ENCODE measurements around the gene IGSF8. TPM values are rescaled to one million over a fixed set of nuclear protein-coding genes. Genes with fewer than 3 reads are reported as not detected.

The IGSF8 gene
- total RNA-seq, 1 donor from 2014 or later: 33.2 TPM

- H3K27ac Mint-ChIP-seq: peak overlapping the region; percentile 18
- no peak overlapping the region for H3K4me3 Mint-ChIP-seq
- no peak for DNase-seq (ENCODE audit: low spot score in 2 of 2, unreplicated experiment in 2 of 2)
- peaks cover 26% of the 10 kb centered on the region for H3K4me1 Mint-ChIP-seq
- H3K27me3 Mint-ChIP-seq (ENCODE audit: low read depth): no peaks in the 10 kb centered on the region
- TF ChIP-seq, protein P1, sequence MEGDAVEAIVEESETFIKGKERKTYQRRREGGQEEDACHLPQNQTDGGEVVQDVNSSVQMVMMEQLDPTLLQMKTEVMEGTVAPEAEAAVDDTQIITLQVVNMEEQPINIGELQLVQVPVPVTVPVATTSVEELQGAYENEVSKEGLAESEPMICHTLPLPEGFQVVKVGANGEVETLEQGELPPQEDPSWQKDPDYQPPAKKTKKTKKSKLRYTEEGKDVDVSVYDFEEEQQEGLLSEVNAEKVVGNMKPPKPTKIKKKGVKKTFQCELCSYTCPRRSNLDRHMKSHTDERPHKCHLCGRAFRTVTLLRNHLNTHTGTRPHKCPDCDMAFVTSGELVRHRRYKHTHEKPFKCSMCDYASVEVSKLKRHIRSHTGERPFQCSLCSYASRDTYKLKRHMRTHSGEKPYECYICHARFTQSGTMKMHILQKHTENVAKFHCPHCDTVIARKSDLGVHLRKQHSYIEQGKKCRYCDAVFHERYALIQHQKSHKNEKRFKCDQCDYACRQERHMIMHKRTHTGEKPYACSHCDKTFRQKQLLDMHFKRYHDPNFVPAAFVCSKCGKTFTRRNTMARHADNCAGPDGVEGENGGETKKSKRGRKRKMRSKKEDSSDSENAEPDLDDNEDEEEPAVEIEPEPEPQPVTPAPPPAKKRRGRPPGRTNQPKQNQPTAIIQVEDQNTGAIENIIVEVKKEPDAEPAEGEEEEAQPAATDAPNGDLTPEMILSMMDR (IDR thresholded peaks at IDR 0.05; ENCODE audit: unreplicated experiment): no peak
- no peaks in the 10 kb centered on the region for H3K9me3 Mint-ChIP-seq
- no peaks in the 10 kb centered on the region for H3K36me3 Mint-ChIP-seq
These were observed 3.5 kb upstream of the IGSF8 start for GRCh38 chr1:160101717-160102522.

DNA sequence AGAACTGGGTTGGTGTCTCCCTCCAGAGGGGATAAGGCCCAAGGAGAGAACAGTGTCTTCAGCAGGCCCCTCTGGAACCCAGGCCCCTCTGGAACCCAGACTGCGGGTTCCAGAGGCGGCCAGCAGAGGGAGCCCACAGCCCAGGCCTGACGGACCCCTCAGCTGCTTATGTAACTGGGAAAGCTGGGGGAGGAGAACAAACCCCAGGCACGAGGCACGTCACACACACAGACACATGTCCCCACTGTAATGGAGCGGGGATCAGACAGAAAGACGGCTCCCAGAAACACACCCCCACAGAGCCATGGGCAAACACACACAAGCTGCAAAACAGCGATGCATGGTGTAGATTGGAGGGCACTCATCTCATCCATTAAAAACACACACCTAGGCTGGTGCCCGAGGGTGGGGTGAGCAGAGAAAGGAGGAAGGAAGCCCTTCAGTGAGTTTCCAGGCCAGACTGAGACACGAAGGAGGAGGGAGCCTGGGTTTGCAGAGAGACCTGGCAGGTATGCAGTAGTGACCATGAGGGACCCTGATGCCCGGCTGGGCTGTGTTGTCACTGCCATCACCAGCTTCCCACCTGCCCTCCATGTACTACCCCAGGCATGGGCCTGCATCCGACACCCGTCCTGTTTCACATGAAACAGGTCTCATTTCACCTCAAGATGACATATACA is 2.8 kb upstream of the IGSF8 start:
- Mint-ChIP-seq H3K36me3 (no peaks in the 10 kb centered on the region), H3K27me3 (ENCODE audit: low read depth) (no peaks in the 10 kb centered on the region), H3K27ac (peak overlapping the region; percentile 69), H3K9me3 (no peaks in the 10 kb centered on the region), H3K4me1 (peaks cover 27% of the 10 kb centered on the region), H3K4me3 (peak overlapping the region; percentile 7)
- TF ChIP-seq, protein P1 (IDR thresholded peaks at IDR 0.05; ENCODE audit: unreplicated experiment): peak; percentile 85
- DNase-seq (ENCODE audit: low spot score in 2 of 2, unreplicated experiment in 2 of 2): peak; percentile 47 to 81

DNA sequence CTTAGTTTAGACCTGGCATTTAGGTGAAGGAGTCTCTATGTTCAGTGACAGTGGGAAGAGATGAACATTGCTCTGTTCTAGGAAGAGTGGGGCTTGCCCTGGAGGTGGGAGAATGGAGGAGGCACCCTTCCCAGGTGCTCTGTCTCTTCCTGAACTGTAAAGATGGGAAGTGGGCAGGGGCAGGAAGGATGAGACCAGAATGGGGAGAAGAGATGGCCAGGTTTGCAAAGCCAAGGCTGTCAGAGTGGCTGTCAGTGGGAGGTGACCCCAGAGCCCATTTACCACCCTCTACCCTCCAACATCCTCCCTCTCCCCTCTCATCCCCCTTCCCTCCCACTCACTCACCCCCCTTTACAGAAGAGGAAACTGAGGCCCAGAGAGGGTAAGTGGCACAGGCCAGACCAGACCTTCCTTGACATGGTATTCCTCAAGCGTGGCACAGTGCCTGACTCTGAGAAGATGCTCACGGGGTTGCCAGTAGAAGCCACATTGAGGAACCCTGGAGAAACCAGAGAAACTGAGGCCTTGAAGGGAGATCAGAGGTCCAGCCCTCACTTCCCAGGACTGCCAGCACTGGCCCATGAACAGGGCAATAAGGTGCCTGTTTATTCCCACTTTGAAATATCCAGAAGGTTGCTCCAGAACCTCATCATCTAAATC is 1.4 kb upstream of the IGSF8 start:
- Mint-ChIP-seq H3K27me3 (ENCODE audit: low read depth) (no peaks in the 10 kb centered on the region), H3K4me3 (peak overlapping the region; percentile 67), H3K36me3 (no peaks in the 10 kb centered on the region), H3K27ac (peak overlapping the region; percentile 37), H3K9me3 (no peaks in the 10 kb centered on the region), H3K4me1 (peaks cover 27% of the 10 kb centered on the region)
- DNase-seq (ENCODE audit: low spot score in 2 of 2, unreplicated experiment in 2 of 2): no peak
- TF ChIP-seq, protein P1 (IDR thresholded peaks at IDR 0.05; ENCODE audit: unreplicated experiment): no peak

DNA sequence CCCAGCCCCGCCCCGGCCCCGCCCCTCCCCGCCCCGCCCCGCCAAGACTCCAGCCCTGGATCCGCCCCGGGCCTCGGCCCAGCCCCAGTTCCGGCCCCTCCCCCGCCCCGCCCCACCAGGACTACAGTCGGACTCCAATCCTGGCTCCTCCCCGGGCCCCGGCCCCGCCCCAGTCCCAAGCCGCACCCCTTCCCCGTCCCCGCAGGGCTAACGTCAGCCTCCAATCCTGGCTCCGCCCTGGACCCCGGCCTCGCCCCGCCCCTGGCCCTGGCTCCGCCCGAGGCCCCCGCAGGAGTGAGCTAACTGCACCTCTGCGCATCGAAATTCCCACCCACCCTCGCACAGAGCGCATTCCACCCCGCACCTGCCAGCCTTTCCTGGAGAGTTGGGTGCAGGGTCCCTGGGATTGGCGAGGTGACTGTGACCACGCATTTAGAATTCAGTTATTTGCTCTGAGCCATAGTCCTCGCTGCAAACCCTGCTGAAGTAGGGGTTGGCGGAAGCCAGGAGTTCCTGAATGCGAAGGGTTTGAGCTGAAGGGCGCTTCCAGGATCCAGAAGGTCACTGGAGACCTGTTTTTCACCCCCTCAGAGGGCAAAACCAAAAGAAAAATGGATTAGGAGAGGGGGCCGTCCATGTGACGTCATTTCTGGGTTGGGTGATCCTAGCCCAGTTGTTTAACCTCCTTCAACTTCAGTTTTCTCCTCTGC is 588 bp upstream of the IGSF8 start:
- Mint-ChIP-seq H3K9me3 (no peaks in the 10 kb centered on the region), H3K36me3 (no peaks in the 10 kb centered on the region), H3K4me1 (peaks cover 27% of the 10 kb centered on the region), H3K27me3 (ENCODE audit: low read depth) (no peaks in the 10 kb centered on the region), H3K4me3 (peak overlapping the region; percentile 67), H3K27ac (peak overlapping the region; percentile 75)
- TF ChIP-seq, protein P1 (IDR thresholded peaks at IDR 0.05; ENCODE audit: unreplicated experiment): no peak
- peak; percentile 96 to 97 for DNase-seq (ENCODE audit: low spot score in 2 of 2, unreplicated experiment in 2 of 2)

DNA sequence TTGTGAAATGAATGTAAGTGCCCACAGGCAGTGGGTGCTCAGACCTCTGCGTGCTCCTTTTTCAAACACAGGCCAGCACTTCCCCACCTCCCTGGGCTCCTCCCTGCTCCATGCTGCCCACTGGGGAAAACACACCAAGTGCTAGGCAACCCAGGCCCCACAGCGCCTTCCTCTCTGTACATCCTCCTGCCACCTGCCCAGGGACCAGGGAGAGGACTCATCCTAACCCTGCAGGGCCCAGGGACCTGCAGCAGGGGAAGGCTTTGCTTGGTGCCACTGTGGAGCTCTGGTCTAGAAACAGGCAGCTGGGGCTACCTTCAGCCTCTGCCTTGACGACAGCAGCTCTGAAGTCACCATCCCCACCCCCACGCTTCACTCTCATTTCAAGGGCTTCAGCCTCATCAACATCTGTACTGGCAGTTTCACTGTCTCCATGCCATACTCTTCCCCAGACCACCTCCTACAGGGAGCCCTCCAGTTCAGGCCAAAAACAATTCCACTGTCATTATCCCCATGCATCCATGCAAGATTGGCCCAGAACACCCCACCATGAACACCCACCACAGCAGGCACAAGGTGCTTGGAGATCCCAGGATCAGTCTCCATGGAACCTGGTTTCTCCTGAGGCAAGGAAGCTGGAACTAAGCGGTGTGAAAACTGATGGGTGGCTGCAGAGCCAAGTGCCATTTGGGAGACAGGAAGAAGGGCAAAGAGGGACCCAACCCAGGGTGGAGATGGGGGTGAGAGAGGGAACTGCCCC is 1.1 kb downstream of the IGSF8 start:
- no peak for DNase-seq (ENCODE audit: low spot score in 2 of 2, unreplicated experiment in 2 of 2)
- Mint-ChIP-seq H3K36me3 (no peaks in the 10 kb centered on the region), H3K4me1 (peaks cover 25% of the 10 kb centered on the region), H3K9me3 (no peaks in the 10 kb centered on the region), H3K27me3 (ENCODE audit: low read depth) (no peaks in the 10 kb centered on the region), H3K4me3 (peak overlapping the region; percentile 74), H3K27ac (peak overlapping the region; percentile 75)
- TF ChIP-seq, protein P1 (IDR thresholded peaks at IDR 0.05; ENCODE audit: unreplicated experiment): no peak

Measured in mesothelial cell of epicardium (in vitro differentiated cells).